HEK293 (cell line): ENCODE results near the gene TMEM143.
A peak's percentile ranks its signal among the peaks of the same experiment; 100 is the strongest.

ENCODE experiments used
- CTCF ChIA-PET: fragments of 350-600 bp; formaldehyde crosslinking; extraction: SDS; loops from one replicate; lab custom pipeline; 2021; ENCODE audit warnings: antibody characterized with exemption; lab: Yijun Ruan, JAX
- POLR2A ChIA-PET: fragments of 300-600 bp; formaldehyde crosslinking; extraction: SDS; loops from one replicate; lab custom pipeline; 2020; ENCODE audit warnings: antibody characterized with exemption, inconsistent platforms; lab: Yijun Ruan, JAX
- H3K27ac ChIP-seq: fragments of 200-500 bp; sonication (Bioruptor generic); 2 replicates; pipeline ENCODE4 v1.5.1; 2014; ENCODE audit warnings: low read depth, low read length, control low read depth, inconsistent platforms; ENCODE audit errors: extremely low read depth
- H3K36me3 ChIP-seq, 2 experiments: fragments of 200-500 bp in 1 of 2; sonication (Bioruptor generic) in 1 of 2; 1 replicate in 1 of 2; 2 replicates in 1 of 2; pipeline ENCODE4 v1.5.1; 2014 to 2017; ENCODE audit warnings: inconsistent platforms in 2 of 2, low read length in 2 of 2; ENCODE audit not compliant: control insufficient read depth in 2 of 2, insufficient read depth in 1 of 2
- H3K4me1 ChIP-seq: fragments of 200-500 bp; sonication (Bioruptor generic); 2 replicates; pipeline ENCODE4 v1.5.1; 2014; ENCODE audit warnings: mild to moderate bottlenecking, low read length, inconsistent platforms; ENCODE audit not compliant: control insufficient read depth, insufficient read depth
- H3K4me3 ChIP-seq: 2 replicates; pipeline ENCODE4 v1.5.1; 2011; ENCODE audit warnings: low read depth, mild to moderate bottlenecking, control low read depth, low read length, moderate library complexity
- H3K9me3 ChIP-seq: fragments of 200-500 bp; sonication (Bioruptor generic); 2 replicates; pipeline ENCODE4 v1.5.1; 2014; ENCODE audit warnings: low read depth, low read length, inconsistent platforms; ENCODE audit not compliant: control insufficient read depth, insufficient read depth
- BCL11A ChIP-seq: fragments of 450-650 bp; formaldehyde crosslinking; IDR thresholded peaks from 2 replicates; pipeline ENCODE4 v1.5.1; 2016; ENCODE audit warnings: low read depth, missing biosample characterization, missing genetic modification characterization
- GLIS2 ChIP-seq: fragments of 450-650 bp; formaldehyde crosslinking; IDR thresholded peaks from 2 replicates; pipeline ENCODE4 v1.5.1; 2016; ENCODE audit warnings: missing biosample characterization, missing genetic modification characterization
- IKZF3 ChIP-seq: fragments of 450-650 bp; IDR thresholded peaks from 2 replicates; pipeline ENCODE4 v1.5.0; 2018; ENCODE audit warnings: missing biosample characterization, mild to moderate bottlenecking, missing genetic modification characterization, moderate library complexity
- OSR2 ChIP-seq: fragments of 450-650 bp; formaldehyde crosslinking; IDR thresholded peaks from 2 replicates; pipeline ENCODE4 v1.5.1; 2016; ENCODE audit warnings: missing biosample characterization, missing genetic modification characterization
- PRDM6 ChIP-seq: fragments of 450-650 bp; formaldehyde crosslinking; IDR thresholded peaks from 2 replicates; pipeline ENCODE4 v1.5.1; 2017; ENCODE audit warnings: missing biosample characterization, missing genetic modification characterization
- SETDB1 ChIP-seq: IDR thresholded peaks from one replicate; pipeline ENCODE4 v1.6.1; 2017; ENCODE audit warnings: mild to moderate bottlenecking, low read length, moderate library complexity, mixed read lengths; ENCODE audit not compliant: insufficient read length
- TRIM28 ChIP-seq: IDR thresholded peaks from 2 replicates; pipeline ENCODE4 v1.6.1; 2011; ENCODE audit warnings: low read length, control low read depth, borderline replicate concordance
- TSHZ1 ChIP-seq: fragments of 450-650 bp; formaldehyde crosslinking; IDR thresholded peaks from 2 replicates; pipeline ENCODE4 v1.5.1; 2016; ENCODE audit warnings: missing biosample characterization, missing genetic modification characterization, borderline replicate concordance
- WT1 ChIP-seq: fragments of 450-650 bp; formaldehyde crosslinking; IDR thresholded peaks from 2 replicates; pipeline ENCODE4 v1.5.1; 2016; ENCODE audit warnings: missing biosample characterization, missing genetic modification characterization
- ZBTB7A ChIP-seq: fragments of 450-650 bp; formaldehyde crosslinking; IDR thresholded peaks from 2 replicates; pipeline ENCODE4 v1.5.1; 2016; ENCODE audit warnings: low read depth, missing biosample characterization, missing genetic modification characterization
- ZBTB8A ChIP-seq: fragments of 450-650 bp; formaldehyde crosslinking; IDR thresholded peaks from 2 replicates; pipeline ENCODE4 v1.5.1; 2016; ENCODE audit warnings: missing biosample characterization, missing genetic modification characterization
- ZFP69B ChIP-seq: fragments of 450-650 bp; formaldehyde crosslinking; IDR thresholded peaks from 2 replicates; pipeline ENCODE4 v1.5.1; 2016; ENCODE audit warnings: missing biosample characterization, missing genetic modification characterization
- ZNF16 ChIP-seq: fragments of 450-650 bp; formaldehyde crosslinking; IDR thresholded peaks from 2 replicates; pipeline ENCODE4 v1.5.1; 2016; ENCODE audit warnings: low read depth, missing biosample characterization, missing genetic modification characterization
- ZNF266 ChIP-seq: fragments of 450-650 bp; formaldehyde crosslinking; IDR thresholded peaks from 2 replicates; pipeline ENCODE4 v1.5.1; 2016; ENCODE audit warnings: missing biosample characterization, missing genetic modification characterization, low read depth
- ZNF404 ChIP-seq: fragments of 450-650 bp; formaldehyde crosslinking; IDR thresholded peaks from 2 replicates; pipeline ENCODE4 v1.5.1; 2017; ENCODE audit warnings: missing biosample characterization, missing genetic modification characterization
- ZNF701 ChIP-seq: fragments of 450-650 bp; formaldehyde crosslinking; IDR thresholded peaks from 2 replicates; pipeline ENCODE4 v1.5.1; 2016; ENCODE audit warnings: missing biosample characterization, missing genetic modification characterization
- ZNF704 ChIP-seq: fragments of 450-650 bp; formaldehyde crosslinking; IDR thresholded peaks from 2 replicates; pipeline ENCODE4 v1.5.1; 2016; ENCODE audit warnings: missing biosample characterization, missing genetic modification characterization
- ZNF768 ChIP-seq: fragments of 450-650 bp; formaldehyde crosslinking; IDR thresholded peaks from 2 replicates; pipeline ENCODE4 v1.5.1; 2018; ENCODE audit warnings: missing biosample characterization, mild to moderate bottlenecking, missing genetic modification characterization
- ZNF776 ChIP-seq: fragments of 450-650 bp; formaldehyde crosslinking; IDR thresholded peaks from 2 replicates; pipeline ENCODE4 v1.5.0; 2017; ENCODE audit warnings: missing biosample characterization, missing genetic modification characterization, borderline replicate concordance
- TF ChIP-seq, protein P1 (sequence below): fragments of 450-650 bp; formaldehyde crosslinking; IDR thresholded peaks from 2 replicates; pipeline ENCODE4 v1.5.1; 2016; ENCODE audit warnings: missing biosample characterization, missing genetic modification characterization

Gene TMEM143

DNA sequence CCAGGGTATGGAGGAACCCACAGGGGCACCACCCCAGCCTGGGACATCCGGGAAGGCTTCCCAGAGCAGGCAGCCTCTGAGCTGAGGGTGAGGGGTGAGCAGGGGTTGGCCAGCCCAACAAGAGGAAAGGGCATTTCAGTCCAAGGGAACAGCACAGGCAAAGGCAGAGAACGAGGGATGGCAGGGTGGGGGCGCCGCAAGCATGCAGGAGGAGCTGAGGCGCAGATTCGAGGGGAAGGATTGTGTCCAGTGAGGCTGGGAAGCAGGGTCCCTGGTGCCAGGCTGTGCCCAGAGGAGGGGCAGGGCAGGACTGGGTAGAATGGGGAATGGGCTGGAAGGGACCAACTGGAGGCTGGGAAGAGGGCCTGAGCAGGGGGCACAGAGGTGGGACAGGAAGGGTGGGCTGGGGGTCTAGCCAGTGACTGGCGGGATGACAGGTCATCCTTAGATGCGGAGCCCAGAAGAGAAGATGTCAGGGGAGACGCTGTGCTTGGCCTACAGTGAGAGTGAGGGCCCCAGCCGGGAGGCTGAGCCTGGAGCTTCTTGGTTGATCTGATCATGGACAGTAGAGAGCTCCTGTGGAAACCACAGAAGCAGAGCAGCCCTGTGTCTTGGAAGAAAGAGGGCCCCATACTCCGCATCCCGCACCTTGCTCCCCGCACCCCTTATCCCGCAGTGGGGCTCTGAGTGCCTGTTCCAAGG, 24.8 kb downstream of the TMEM143 start (continued):
- TF ChIP-seq, protein P1, sequence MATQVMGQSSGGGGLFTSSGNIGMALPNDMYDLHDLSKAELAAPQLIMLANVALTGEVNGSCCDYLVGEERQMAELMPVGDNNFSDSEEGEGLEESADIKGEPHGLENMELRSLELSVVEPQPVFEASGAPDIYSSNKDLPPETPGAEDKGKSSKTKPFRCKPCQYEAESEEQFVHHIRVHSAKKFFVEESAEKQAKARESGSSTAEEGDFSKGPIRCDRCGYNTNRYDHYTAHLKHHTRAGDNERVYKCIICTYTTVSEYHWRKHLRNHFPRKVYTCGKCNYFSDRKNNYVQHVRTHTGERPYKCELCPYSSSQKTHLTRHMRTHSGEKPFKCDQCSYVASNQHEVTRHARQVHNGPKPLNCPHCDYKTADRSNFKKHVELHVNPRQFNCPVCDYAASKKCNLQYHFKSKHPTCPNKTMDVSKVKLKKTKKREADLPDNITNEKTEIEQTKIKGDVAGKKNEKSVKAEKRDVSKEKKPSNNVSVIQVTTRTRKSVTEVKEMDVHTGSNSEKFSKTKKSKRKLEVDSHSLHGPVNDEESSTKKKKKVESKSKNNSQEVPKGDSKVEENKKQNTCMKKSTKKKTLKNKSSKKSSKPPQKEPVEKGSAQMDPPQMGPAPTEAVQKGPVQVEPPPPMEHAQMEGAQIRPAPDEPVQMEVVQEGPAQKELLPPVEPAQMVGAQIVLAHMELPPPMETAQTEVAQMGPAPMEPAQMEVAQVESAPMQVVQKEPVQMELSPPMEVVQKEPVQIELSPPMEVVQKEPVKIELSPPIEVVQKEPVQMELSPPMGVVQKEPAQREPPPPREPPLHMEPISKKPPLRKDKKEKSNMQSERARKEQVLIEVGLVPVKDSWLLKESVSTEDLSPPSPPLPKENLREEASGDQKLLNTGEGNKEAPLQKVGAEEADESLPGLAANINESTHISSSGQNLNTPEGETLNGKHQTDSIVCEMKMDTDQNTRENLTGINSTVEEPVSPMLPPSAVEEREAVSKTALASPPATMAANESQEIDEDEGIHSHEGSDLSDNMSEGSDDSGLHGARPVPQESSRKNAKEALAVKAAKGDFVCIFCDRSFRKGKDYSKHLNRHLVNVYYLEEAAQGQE (tag by site-specific recombination), result no peak

DNA sequence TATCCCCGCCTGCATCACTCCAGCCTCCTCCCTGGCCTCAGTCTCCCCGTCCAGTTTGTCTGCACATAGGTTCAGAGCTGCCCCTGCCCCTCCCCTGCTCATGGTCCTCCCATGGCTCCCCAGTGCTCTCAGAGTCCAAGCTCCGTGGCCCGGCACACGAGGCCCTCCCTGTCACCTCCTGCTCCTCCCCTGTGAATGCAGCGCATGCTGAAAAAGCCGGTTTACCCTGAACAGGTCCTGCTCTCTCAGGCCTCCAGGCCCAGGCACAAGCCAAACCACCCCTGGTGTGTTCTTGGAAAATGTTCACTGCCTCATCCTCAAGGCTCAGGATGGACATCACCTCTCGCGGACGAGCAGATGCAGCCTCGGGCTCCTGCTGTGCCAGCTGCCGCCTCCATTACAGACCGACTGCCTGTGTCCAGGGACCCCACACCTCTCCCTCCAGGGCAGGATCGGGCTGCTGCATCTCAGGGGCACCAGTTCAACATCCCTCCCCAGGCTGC, 25.4 kb downstream of the TMEM143 start:
- no peak for TF ChIP-seq ZNF704 (tag by site-specific recombination)
- TF ChIP-seq ZNF16 (tag by site-specific recombination), result peak; percentile 61
- ChIA-PET POLR2A (no interaction called here), CTCF (interaction anchor here (0.6 to 1.7 kb wide), 6 partner anchors 12 to 401 kb away, joined by 3 to 8 read pairs (median 3); a partner anchor contains a TSS)
- H3K4me1 ChIP-seq, result peaks cover 4% of the 10 kb centered on the region
- no peaks in the 10 kb centered on the region; a peak in 1 of 3 replicates for H3K36me3 ChIP-seq
- H3K27ac ChIP-seq, result no peak overlapping the region
- H3K4me3 ChIP-seq, result no peak overlapping the region
- H3K9me3 ChIP-seq, result no peaks in the 10 kb centered on the region

DNA sequence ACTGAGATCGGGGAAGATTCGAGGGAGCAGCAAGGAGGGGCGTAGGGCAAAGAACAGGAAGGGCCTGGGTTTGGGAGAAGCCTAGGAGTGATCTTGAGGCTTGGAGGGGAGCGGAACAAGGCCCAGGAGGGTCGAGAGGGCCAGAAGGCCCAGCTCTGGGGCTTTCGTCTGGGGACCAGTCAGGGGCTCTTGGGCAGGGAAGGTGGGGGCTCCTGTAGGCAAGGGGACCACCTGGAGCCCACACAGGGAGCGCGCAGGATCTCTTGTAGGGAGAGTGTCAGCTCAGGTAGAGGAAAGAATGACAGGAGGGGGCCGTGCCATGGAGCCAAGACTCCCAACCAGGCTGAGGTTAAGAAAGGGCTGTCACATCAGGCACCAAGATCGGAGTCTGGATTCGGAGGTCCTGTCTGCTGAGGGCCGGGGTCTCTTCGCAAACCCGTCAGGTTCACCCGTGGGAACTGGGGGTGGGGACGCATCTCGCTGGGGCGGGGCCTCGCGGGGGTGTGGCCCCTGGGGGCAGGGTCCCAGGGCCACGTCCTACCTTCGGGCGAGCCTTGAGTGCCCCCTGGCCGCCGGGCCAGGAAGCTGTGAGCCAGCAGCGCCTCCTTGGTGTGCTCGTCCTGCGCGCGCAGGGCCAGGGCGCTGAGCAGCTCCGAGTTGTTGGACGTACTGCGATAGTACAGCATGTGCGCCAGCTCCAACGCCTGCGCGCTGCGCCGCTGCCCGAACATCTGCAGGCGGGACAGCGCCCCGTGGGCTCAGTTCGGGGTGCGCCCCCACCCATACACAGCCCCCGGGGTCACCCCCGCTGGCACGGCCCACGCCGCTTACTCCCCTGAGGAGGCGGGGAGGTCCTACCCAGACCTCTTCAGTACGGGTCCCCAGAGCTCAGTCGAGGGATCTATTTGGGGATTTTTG, 30.0 kb downstream of the TMEM143 start:
- Histone ChIP-seq H3K4me3 (peak overlapping the region; percentile 28), H3K36me3 (no peaks in the 10 kb centered on the region), H3K27ac (peak overlapping the region; percentile 85), H3K9me3 (no peaks in the 10 kb centered on the region), H3K4me1 (peaks cover 15% of the 10 kb centered on the region)
- CTCF ChIA-PET, result interaction anchor here (0.6 to 5.0 kb wide), 18 partner anchors 10 to 374 kb away, joined by 3 to 104 read pairs (median 4); partner anchors contain the start of genes EMP3 and KDELR1
- POLR2A ChIA-PET, result interaction anchor here (0.6 to 3.8 kb wide), 7 partner anchors 9 to 63 kb away, joined by 3 to 54 read pairs (median 13); partner anchors contain the start of genes EMP3, SYNGR4 and TMEM143
- no peak for TF ChIP-seq WT1 (tag by site-specific recombination)
- TF ChIP-seq TSHZ1 (tag by site-specific recombination), result no peak
- TF ChIP-seq GLIS2 (tag by site-specific recombination), result peak; percentile 78
- no peak for TF ChIP-seq ZNF266 (tag by site-specific recombination)
- no peak for TF ChIP-seq ZNF776
- TF ChIP-seq ZBTB7A (tag by site-specific recombination), result no peak
- 0 out of 2 replicates have a peak, but pooled peaks have one; percentile 36 for TF ChIP-seq IKZF3 (tag by site-specific recombination)
- TF ChIP-seq ZNF768 (tag by site-specific recombination), result no peak
- no peak for TF ChIP-seq ZNF404 (tag by site-specific recombination)
- TF ChIP-seq SETDB1, result no peak
- no peak for TF ChIP-seq PRDM6 (tag by site-specific recombination)
- TF ChIP-seq BCL11A (tag by site-specific recombination), result 0 out of 2 replicates have a peak, but pooled peaks have one; percentile 9
- TF ChIP-seq ZBTB8A (tag by site-specific recombination), result peak; percentile 74
- no peak for TF ChIP-seq ZFP69B (tag by site-specific recombination)
- TF ChIP-seq ZNF701 (tag by site-specific recombination), result no peak
- no peak for TF ChIP-seq TRIM28
- TF ChIP-seq OSR2 (tag by site-specific recombination), result no peak
